ENCODE measurements around the gene HAPLN3.
A peak's percentile ranks its signal among the peaks of the same experiment; 100 is the strongest.

HAPLN3 gene

GRCh38 chr15:88913850-88914169 lies 18.5 kb upstream of the HAPLN3 start:
- H3K27me3 ChIP-seq (ENCODE audit: insufficient read depth, poor library complexity, severe bottlenecking): peaks cover 19% of the 10 kb centered on the region
- H3K27ac ChIP-seq (replicated peaks): no peak overlapping the region
- no peak overlapping the region for H3K4me3 ChIP-seq (replicated peaks; ENCODE audit: insufficient read depth, low read length)
- TF ChIP-seq POLR2AphosphoS5 (IDR thresholded peaks at IDR 0.05; ENCODE audit: low read depth) (no peak), GABPA (IDR thresholded peaks at IDR 0.05; ENCODE audit: low read depth) (no peak), REST (IDR thresholded peaks at IDR 0.05; ENCODE audit: insufficient replicate concordance, low read depth) (no peak), SPI1 (IDR thresholded peaks at IDR 0.05; ENCODE audit: borderline replicate concordance, low read depth) (no peak), CTCF (IDR thresholded peaks at IDR 0.05; ENCODE audit: insufficient read depth, low read length) (no peak)
- no peak for DNase-seq (ENCODE audit: low read depth in 1 of 2, low spot score in 1 of 2)

GRCh38 chr15:88913017-88913849 lies 17.9 kb upstream of the HAPLN3 start, which contains the start of gene MFGE8:
MFGE8 (minus strand) TSS chr15:88913379; CDS start chr15:88913319, 60 bp downstream.
- DNase-seq (ENCODE audit: low read depth in 1 of 2, low spot score in 1 of 2): no peak
- TF ChIP-seq POLR2AphosphoS5 (IDR thresholded peaks at IDR 0.05; ENCODE audit: low read depth) (no peak), GABPA (IDR thresholded peaks at IDR 0.05; ENCODE audit: low read depth) (no peak), REST (IDR thresholded peaks at IDR 0.05; ENCODE audit: insufficient replicate concordance, low read depth) (no peak), CTCF (IDR thresholded peaks at IDR 0.05; ENCODE audit: insufficient read depth, low read length) (no peak), SPI1 (IDR thresholded peaks at IDR 0.05; ENCODE audit: borderline replicate concordance, low read depth) (no peak)
- Histone ChIP-seq H3K27ac (replicated peaks) (no peak within 1 kb of the TSS), H3K4me3 (replicated peaks; ENCODE audit: insufficient read depth, low read length) (peak within 1 kb of the TSS; percentile 40), H3K27me3 (ENCODE audit: insufficient read depth, poor library complexity, severe bottlenecking) (peaks cover 19% of the 10 kb centered on the region)

GRCh38 chr15:88912500-88912921 lies 17.2 kb upstream of the HAPLN3 start:
- Histone ChIP-seq H3K4me3 (replicated peaks; ENCODE audit: insufficient read depth, low read length) (peak overlapping the region; percentile 40), H3K27me3 (ENCODE audit: insufficient read depth, poor library complexity, severe bottlenecking) (peaks cover 19% of the 10 kb centered on the region), H3K27ac (replicated peaks) (no peak overlapping the region)
- no peak for TF ChIP-seq REST (IDR thresholded peaks at IDR 0.05; ENCODE audit: insufficient replicate concordance, low read depth)
- no peak for TF ChIP-seq POLR2AphosphoS5 (IDR thresholded peaks at IDR 0.05; ENCODE audit: low read depth)
- TF ChIP-seq SPI1 (IDR thresholded peaks at IDR 0.05; ENCODE audit: borderline replicate concordance, low read depth): no peak
- TF ChIP-seq GABPA (IDR thresholded peaks at IDR 0.05; ENCODE audit: low read depth): no peak
- TF ChIP-seq CTCF (IDR thresholded peaks at IDR 0.05; ENCODE audit: insufficient read depth, low read length): no peak
- DNase-seq (ENCODE audit: low read depth in 1 of 2, low spot score in 1 of 2): no peak
